ENCODE results near the gene LILRB4. TPM values are rescaled to one million over a fixed set of nuclear protein-coding genes. Genes with fewer than 3 reads are reported as not detected.
"Not testable (repeated sequence)": the region's sequence is repeated elsewhere in the genome, so short reads cannot be mapped to it uniquely, and the experiment has no call there.

LILRB4 gene
- total and polyA plus RNA-seq, 2 donors (not counting 3 experiments of a cell fraction or from before 2014, with no cell fraction given) = not detected

DNA sequence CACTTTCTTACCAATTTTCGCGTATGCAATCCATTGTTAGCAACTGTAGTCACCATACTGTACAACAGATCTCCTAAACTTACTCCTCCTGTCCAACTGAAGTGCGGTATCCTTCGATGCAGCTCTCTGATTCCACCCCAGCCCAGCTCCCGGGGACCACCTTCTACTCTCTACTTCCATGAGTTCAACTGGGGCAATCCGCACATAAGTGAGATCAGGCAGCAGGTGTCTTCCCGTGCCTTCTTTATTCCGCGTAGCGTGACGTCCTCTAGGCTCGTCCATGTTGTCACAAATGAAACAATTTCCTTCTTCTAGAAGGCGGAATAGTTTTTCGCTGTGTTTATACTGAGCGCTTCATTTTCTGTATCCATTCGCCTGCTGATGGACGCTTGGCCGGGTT is 24.1 kb upstream of the LILRB4 start:
- H3K9me3 ChIP-seq (replicated peaks; ENCODE audit: control insufficient read depth, insufficient read depth, low read length) = no peaks in the 10 kb centered on the region
- H2AFZ ChIP-seq (ENCODE audit: low read depth, low read length) = no peak overlapping the region
- no peak overlapping the region for H3K4me2 ChIP-seq (ENCODE audit: insufficient read depth, low read length)
- DNase-seq (ENCODE audit: low read depth, low spot score) (no peak), FAIRE-seq (no peak)
- no peaks in the 10 kb centered on the region for H3K4me1 ChIP-seq (ENCODE audit: control insufficient read depth, extremely low read depth, insufficient read depth, low read length)
- no peaks in the 10 kb centered on the region for H4K20me1 ChIP-seq (replicated peaks; ENCODE audit: control insufficient read depth, extremely low read depth, insufficient read depth, low read length)
- TF ChIP-seq POLR2A (IDR thresholded peaks at IDR 0.05; ENCODE audit: low read depth, low read length) (no peak), EZH2 (IDR thresholded peaks at IDR 0.05; ENCODE audit: borderline replicate concordance, low read depth, low read length, severe bottlenecking) (no peak), FOS (IDR thresholded peaks at IDR 0.05; ENCODE audit: borderline replicate concordance, insufficient read depth, low read length) (no peak), JUN (IDR thresholded peaks at IDR 0.05; ENCODE audit: borderline replicate concordance, insufficient read depth, insufficient read length, low read depth) (no peak), MYC (IDR thresholded peaks at IDR 0.05; ENCODE audit: low read depth, low read length) (no peak), GATA2 (IDR thresholded peaks at IDR 0.05; ENCODE audit: insufficient read depth, insufficient read length, low read depth, low read length) (no peak), POLR2AphosphoS5 (IDR thresholded peaks at IDR 0.05; ENCODE audit: insufficient read depth, low read depth, low read length) (no peak)
- TF ChIP-seq, protein P1, sequence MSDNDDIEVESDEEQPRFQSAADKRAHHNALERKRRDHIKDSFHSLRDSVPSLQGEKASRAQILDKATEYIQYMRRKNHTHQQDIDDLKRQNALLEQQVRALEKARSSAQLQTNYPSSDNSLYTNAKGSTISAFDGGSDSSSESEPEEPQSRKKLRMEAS (IDR thresholded peaks at IDR 0.05; ENCODE audit: insufficient read depth, insufficient read length) = no peak
- TF ChIP-seq, protein P2, sequence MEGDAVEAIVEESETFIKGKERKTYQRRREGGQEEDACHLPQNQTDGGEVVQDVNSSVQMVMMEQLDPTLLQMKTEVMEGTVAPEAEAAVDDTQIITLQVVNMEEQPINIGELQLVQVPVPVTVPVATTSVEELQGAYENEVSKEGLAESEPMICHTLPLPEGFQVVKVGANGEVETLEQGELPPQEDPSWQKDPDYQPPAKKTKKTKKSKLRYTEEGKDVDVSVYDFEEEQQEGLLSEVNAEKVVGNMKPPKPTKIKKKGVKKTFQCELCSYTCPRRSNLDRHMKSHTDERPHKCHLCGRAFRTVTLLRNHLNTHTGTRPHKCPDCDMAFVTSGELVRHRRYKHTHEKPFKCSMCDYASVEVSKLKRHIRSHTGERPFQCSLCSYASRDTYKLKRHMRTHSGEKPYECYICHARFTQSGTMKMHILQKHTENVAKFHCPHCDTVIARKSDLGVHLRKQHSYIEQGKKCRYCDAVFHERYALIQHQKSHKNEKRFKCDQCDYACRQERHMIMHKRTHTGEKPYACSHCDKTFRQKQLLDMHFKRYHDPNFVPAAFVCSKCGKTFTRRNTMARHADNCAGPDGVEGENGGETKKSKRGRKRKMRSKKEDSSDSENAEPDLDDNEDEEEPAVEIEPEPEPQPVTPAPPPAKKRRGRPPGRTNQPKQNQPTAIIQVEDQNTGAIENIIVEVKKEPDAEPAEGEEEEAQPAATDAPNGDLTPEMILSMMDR (IDR thresholded peaks at IDR 0.05; ENCODE audit: extremely low read depth in 1 of 2, insufficient read depth in 1 of 2, low read depth in 1 of 2, low read length in 2 of 2) = no peak
- H3K27ac ChIP-seq (ENCODE audit: insufficient read depth, low read depth, low read length) = no peak overlapping the region
- intact Hi-C loops (cut with micrococcal nuclease) = no loop called here
- H3K27me3 ChIP-seq (ENCODE audit: control insufficient read depth in 2 of 2, insufficient read depth in 2 of 2, low read length in 2 of 2) = no peaks in the 10 kb centered on the region
- H3K79me2 ChIP-seq (ENCODE audit: control insufficient read depth, insufficient read depth, low read length) = no peaks in the 10 kb centered on the region
- no peaks in the 10 kb centered on the region for H3K36me3 ChIP-seq (ENCODE audit: control insufficient read depth in 2 of 2, extremely low read depth in 1 of 2, insufficient read depth in 2 of 2, low read length in 2 of 2)
- no peak overlapping the region for H3K4me3 ChIP-seq (replicated peaks in 1 of 3; ENCODE audit: insufficient read depth in 1 of 3, low read depth in 1 of 3, low read length in 3 of 3)
- ChIA-PET CTCF (no interaction called here), POLR2A (no interaction called here)
- dilution Hi-C loops (cut with MboI; ENCODE audit: extremely low pct_ligation_motif_present, low sequenced_read_pairs) = no loop called here
- H3K9me1 ChIP-seq (replicated peaks; ENCODE audit: control insufficient read depth, extremely low read depth, insufficient read depth, low read length) = no peaks in the 10 kb centered on the region
- no TSS peak for BruUV-seq (replicated peaks)
- H3K9ac ChIP-seq (replicated peaks; ENCODE audit: extremely low read depth, insufficient read depth, low read length) = no peak overlapping the region

DNA sequence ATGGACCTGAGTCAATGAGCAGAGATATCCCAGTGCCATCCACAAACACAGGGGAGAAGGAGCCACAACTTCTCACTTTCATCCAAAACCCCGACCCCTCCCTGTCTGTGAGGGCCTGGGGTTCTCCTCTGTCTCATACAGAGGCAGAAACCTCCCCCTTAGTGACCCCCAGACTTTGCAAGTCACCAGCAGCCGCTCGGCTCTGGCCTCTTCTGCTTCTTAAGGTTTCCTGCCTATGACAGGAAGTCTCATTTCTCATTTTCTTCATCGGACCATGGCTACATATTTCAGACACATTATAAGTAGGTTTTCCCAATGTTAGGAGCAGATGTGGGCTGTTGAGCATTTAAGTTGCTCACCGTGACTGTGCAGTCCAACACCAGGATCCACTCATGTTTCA is 19.8 kb upstream of the LILRB4 start:
- CTCF ChIA-PET; H3K36me3 ChIP-seq (ENCODE audit: control insufficient read depth in 2 of 2, extremely low read depth in 1 of 2, insufficient read depth in 2 of 2, low read length in 2 of 2); H3K9me1 ChIP-seq (replicated peaks; ENCODE audit: control insufficient read depth, extremely low read depth, insufficient read depth, low read length); H4K20me1 ChIP-seq (replicated peaks; ENCODE audit: control insufficient read depth, extremely low read depth, insufficient read depth, low read length); H3K9ac ChIP-seq (replicated peaks; ENCODE audit: extremely low read depth, insufficient read depth, low read length); H3K79me2 ChIP-seq (ENCODE audit: control insufficient read depth, insufficient read depth, low read length); H2AFZ ChIP-seq (ENCODE audit: low read depth, low read length); H3K4me1 ChIP-seq (ENCODE audit: control insufficient read depth, extremely low read depth, insufficient read depth, low read length); H3K27me3 ChIP-seq (ENCODE audit: control insufficient read depth in 2 of 2, insufficient read depth in 2 of 2, low read length in 2 of 2); H3K4me2 ChIP-seq (ENCODE audit: insufficient read depth, low read length); dilution Hi-C loops (cut with MboI; ENCODE audit: extremely low pct_ligation_motif_present, low sequenced_read_pairs); BruUV-seq (replicated peaks); intact Hi-C loops (cut with micrococcal nuclease); POLR2A ChIA-PET; H3K4me3 ChIP-seq (replicated peaks in 1 of 3; ENCODE audit: insufficient read depth in 1 of 3, low read depth in 1 of 3, low read length in 3 of 3); DNase-seq (ENCODE audit: low read depth, low spot score); H3K9me3 ChIP-seq (replicated peaks; ENCODE audit: control insufficient read depth, insufficient read depth, low read length); H3K27ac ChIP-seq (ENCODE audit: insufficient read depth, low read depth, low read length); FAIRE-seq: not testable (repeated sequence)

DNA sequence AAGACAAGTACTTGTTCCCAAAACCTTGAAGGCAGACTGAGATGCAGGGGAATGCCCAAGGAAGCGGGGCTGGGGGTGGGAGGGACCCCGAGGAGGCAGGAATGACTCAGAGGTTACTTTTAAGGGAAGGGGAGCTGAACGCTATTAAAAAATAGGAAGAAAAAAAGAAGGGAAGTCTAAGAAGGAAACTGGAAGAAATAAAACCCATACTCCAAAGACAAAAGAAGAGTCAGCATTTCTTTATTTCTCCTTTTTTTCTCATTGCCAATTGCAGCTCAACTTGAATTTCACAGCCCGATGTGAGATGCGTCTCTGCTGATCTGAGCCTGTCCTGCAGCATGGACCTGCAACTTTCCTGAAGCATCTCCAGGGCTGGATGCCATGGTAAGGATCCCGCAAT is 19.2 kb upstream of the LILRB4 start:
- BruUV-seq (replicated peaks); H3K9me1 ChIP-seq (replicated peaks; ENCODE audit: control insufficient read depth, extremely low read depth, insufficient read depth, low read length); H3K9me3 ChIP-seq (replicated peaks; ENCODE audit: control insufficient read depth, insufficient read depth, low read length); H3K36me3 ChIP-seq (ENCODE audit: control insufficient read depth in 2 of 2, extremely low read depth in 1 of 2, insufficient read depth in 2 of 2, low read length in 2 of 2); dilution Hi-C loops (cut with MboI; ENCODE audit: extremely low pct_ligation_motif_present, low sequenced_read_pairs); FAIRE-seq; H3K79me2 ChIP-seq (ENCODE audit: control insufficient read depth, insufficient read depth, low read length); H3K4me1 ChIP-seq (ENCODE audit: control insufficient read depth, extremely low read depth, insufficient read depth, low read length); H3K27me3 ChIP-seq (ENCODE audit: control insufficient read depth in 2 of 2, insufficient read depth in 2 of 2, low read length in 2 of 2); H2AFZ ChIP-seq (ENCODE audit: low read depth, low read length); H3K27ac ChIP-seq (ENCODE audit: insufficient read depth, low read depth, low read length); DNase-seq (ENCODE audit: low read depth, low spot score); H4K20me1 ChIP-seq (replicated peaks; ENCODE audit: control insufficient read depth, extremely low read depth, insufficient read depth, low read length); intact Hi-C loops (cut with micrococcal nuclease); H3K4me3 ChIP-seq (replicated peaks in 1 of 3; ENCODE audit: insufficient read depth in 1 of 3, low read depth in 1 of 3, low read length in 3 of 3); H3K9ac ChIP-seq (replicated peaks; ENCODE audit: extremely low read depth, insufficient read depth, low read length); H3K4me2 ChIP-seq (ENCODE audit: insufficient read depth, low read length); POLR2A ChIA-PET; CTCF ChIA-PET: not testable (repeated sequence)
